Nephron progenitor cell (in vitro differentiated cells): ENCODE data around the gene IGHMBP2.

Source experiments
- DNase-seq: peaks from one replicate; pipeline ENCODE4 v3.0.0; 2021
- H3K27ac Mint-ChIP-seq: 2 replicates; pipeline ENCODE4 v1.8.0; 2021; ENCODE audit warnings: mild to moderate bottlenecking, moderate library complexity, mixed read lengths
- H3K27me3 Mint-ChIP-seq: 2 replicates; pipeline ENCODE4 v1.8.0; 2021; ENCODE audit warnings: mild to moderate bottlenecking, low read depth, mixed read lengths; ENCODE audit not compliant: poor library complexity
- H3K36me3 Mint-ChIP-seq: 2 replicates; pipeline ENCODE4 v1.8.0; 2021; ENCODE audit warnings: low read depth, mixed read lengths
- H3K4me1 Mint-ChIP-seq: 2 replicates; pipeline ENCODE4 v1.8.0; 2021; ENCODE audit warnings: mixed read lengths
- H3K4me3 Mint-ChIP-seq: 2 replicates; pipeline ENCODE4 v1.8.0; 2021; ENCODE audit warnings: mild to moderate bottlenecking, moderate library complexity, mixed read lengths
- H3K9me3 Mint-ChIP-seq: 2 replicates; pipeline ENCODE4 v1.8.0; 2021; ENCODE audit warnings: mild to moderate bottlenecking, moderate library complexity, mixed read lengths
- CTCF ChIP-seq: fragments of 200-600 bp; sonication (generic); IDR thresholded peaks from 2 replicates; pipeline ENCODE4 v1.5.0; 2021; ENCODE audit warnings: antibody characterized with exemption

Gene IGHMBP2

GRCh38 chr11:68859123-68859522, 44.6 kb upstream of the IGHMBP2 start:
- H3K27me3 Mint-ChIP-seq, result peaks cover 46% of the 10 kb centered on the region
- no peak for DNase-seq
- TF ChIP-seq CTCF, result no peak
- H3K4me3 Mint-ChIP-seq, result no peak overlapping the region
- peaks cover 37% of the 10 kb centered on the region for H3K9me3 Mint-ChIP-seq
- no peak overlapping the region for H3K27ac Mint-ChIP-seq
- peaks cover 3% of the 10 kb centered on the region for H3K4me1 Mint-ChIP-seq
- H3K36me3 Mint-ChIP-seq, result peaks cover 10% of the 10 kb centered on the region

- H3K27ac Mint-ChIP-seq, result no peak overlapping the region
- no peaks in the 10 kb centered on the region for H3K4me1 Mint-ChIP-seq
- peaks cover 13% of the 10 kb centered on the region for H3K27me3 Mint-ChIP-seq
- peaks cover 11% of the 10 kb centered on the region for H3K36me3 Mint-ChIP-seq
- no peak for TF ChIP-seq CTCF
- DNase-seq, result no peak
- H3K4me3 Mint-ChIP-seq, result no peak overlapping the region
- peaks cover 38% of the 10 kb centered on the region for H3K9me3 Mint-ChIP-seq
These were observed 41.3 kb upstream of the IGHMBP2 start for GRCh38 chr11:68862421-68862820.

GRCh38 chr11:68863553-68864265, 40.0 kb upstream of the IGHMBP2 start:
- Mint-ChIP-seq H3K36me3 (peaks cover 11% of the 10 kb centered on the region), H3K9me3 (peaks cover 38% of the 10 kb centered on the region), H3K27me3 (peaks cover 7% of the 10 kb centered on the region), H3K4me1 (peaks cover 4% of the 10 kb centered on the region), H3K27ac (no peak overlapping the region), H3K4me3 (no peak overlapping the region)
- no peak for TF ChIP-seq CTCF
- no peak for DNase-seq

- H3K4me1 Mint-ChIP-seq, result peaks cover 17% of the 10 kb centered on the region
- peaks cover 12% of the 10 kb centered on the region for H3K27me3 Mint-ChIP-seq
- H3K36me3 Mint-ChIP-seq, result peaks cover 11% of the 10 kb centered on the region
- H3K27ac Mint-ChIP-seq, result no peak overlapping the region
- H3K4me3 Mint-ChIP-seq, result no peak overlapping the region
- DNase-seq, result no peak
- peaks cover 27% of the 10 kb centered on the region for H3K9me3 Mint-ChIP-seq
- no peak for TF ChIP-seq CTCF
These were observed 38.5 kb upstream of the IGHMBP2 start for GRCh38 chr11:68865241-68865640.

GRCh38 chr11:68867066-68867465, 36.6 kb upstream of the IGHMBP2 start:
- peaks cover 20% of the 10 kb centered on the region for H3K9me3 Mint-ChIP-seq
- peaks cover 11% of the 10 kb centered on the region for H3K36me3 Mint-ChIP-seq
- no peak overlapping the region for H3K27ac Mint-ChIP-seq
- no peak overlapping the region for H3K4me3 Mint-ChIP-seq
- TF ChIP-seq CTCF, result no peak
- DNase-seq, result no peak
- peaks cover 24% of the 10 kb centered on the region for H3K4me1 Mint-ChIP-seq
- H3K27me3 Mint-ChIP-seq, result peaks cover 15% of the 10 kb centered on the region

- Mint-ChIP-seq H3K27ac (no peak overlapping the region), H3K4me3 (peak overlapping the region; percentile 10), H3K9me3 (peaks cover 8% of the 10 kb centered on the region), H3K27me3 (peaks cover 14% of the 10 kb centered on the region), H3K36me3 (peaks cover 8% of the 10 kb centered on the region), H3K4me1 (peaks cover 24% of the 10 kb centered on the region)
- TF ChIP-seq CTCF, result no peak
- no peak for DNase-seq
These were observed 35.4 kb upstream of the IGHMBP2 start for GRCh38 chr11:68868221-68868835.
